CD14-positive monocyte (primary cell): ENCODE data around the gene GRIK4. TPM values are rescaled to one million over a fixed set of nuclear protein-coding genes. Genes with fewer than 3 reads are reported as not detected.

Source experiments
- DNase-seq, 3 donors: peaks; one replicate each; pipeline ENCODE4 v3.0.0-alpha.2; 2011 to 2022
- H2AFZ ChIP-seq: 2 replicates; pipeline ENCODE4 v1.6.0; 2012; ENCODE audit warnings: mild to moderate bottlenecking, low read depth, low read length, inconsistent platforms; ENCODE audit not compliant: insufficient read depth, poor library complexity, severe bottlenecking
- H3K27ac ChIP-seq, 2 donors: 1 replicate in 1 of 2; 2 replicates in 1 of 2; pipeline ENCODE4 v1.5.1; 2012 to 2013; ENCODE audit warnings: low read length in 2 of 2, control low read depth in 1 of 2, inconsistent platforms in 1 of 2, low read depth in 1 of 2, mild to moderate bottlenecking in 1 of 2
- H3K27me3 ChIP-seq, 2 donors: one replicate each; pipeline versions ENCODE4 v1.6.0 to v1.6.1; 2011 to 2013; ENCODE audit warnings: low read length in 2 of 2; ENCODE audit not compliant: control insufficient read depth in 2 of 2, insufficient read depth in 2 of 2
- H3K36me3 ChIP-seq, 2 donors: replicated peaks in 1 of 2; 1 replicate in 1 of 2; 2 replicates in 1 of 2; pipeline versions ENCODE4 v1.5.1 to v1.6.1; 2012 to 2013; ENCODE audit warnings: low read length in 2 of 2, control low read depth in 1 of 2, inconsistent platforms in 1 of 2, mild to moderate bottlenecking in 1 of 2; ENCODE audit not compliant: insufficient read depth in 2 of 2, control insufficient read depth in 1 of 2
- H3K4me1 ChIP-seq, 2 donors: 1 replicate in 1 of 2; 2 replicates in 1 of 2; pipeline versions ENCODE4 v1.5.1 to v1.6.1; 2012 to 2013; ENCODE audit warnings: low read length in 2 of 2, control low read depth in 1 of 2, inconsistent platforms in 1 of 2, mild to moderate bottlenecking in 1 of 2, moderate library complexity in 1 of 2; ENCODE audit not compliant: insufficient read depth in 2 of 2, control insufficient read depth in 1 of 2
- H3K4me2 ChIP-seq: replicated peaks from 2 replicates; pipeline ENCODE3; 2012; ENCODE audit warnings: low read length, moderate library complexity, mild to moderate bottlenecking; ENCODE audit not compliant: poor library complexity, severe bottlenecking; ENCODE audit errors: extremely low read depth
- H3K4me3 ChIP-seq, 3 experiments: fragments of 200-600 bp in 1 of 3; sonication (generic) in 1 of 3; replicated peaks in 1 of 3; 1 replicate in 2 of 3; 2 replicates in 1 of 3; pipeline ENCODE4 v1.5.1; 2011 to 2013; ENCODE audit warnings: low read length in 3 of 3, mild to moderate bottlenecking in 3 of 3, control low read depth in 2 of 3, low read depth in 2 of 3, inconsistent platforms in 1 of 3, moderate library complexity in 1 of 3
- H3K79me2 ChIP-seq: 2 replicates; pipeline ENCODE4 v1.6.0; 2012; ENCODE audit warnings: mild to moderate bottlenecking, control low read depth, inconsistent platforms, low read length, moderate library complexity; ENCODE audit not compliant: insufficient read depth
- H3K9ac ChIP-seq: 2 replicates; pipeline ENCODE4 v1.6.0; 2017; ENCODE audit warnings: low read length, mild to moderate bottlenecking; ENCODE audit not compliant: insufficient read depth, poor library complexity, severe bottlenecking
- H3K9me3 ChIP-seq, 2 donors: replicated peaks in 1 of 2; 1 replicate in 1 of 2; 2 replicates in 1 of 2; pipeline versions ENCODE4 v1.5.1 to v1.6.1; 2012 to 2013; ENCODE audit warnings: low read length in 2 of 2, control low read depth in 1 of 2; ENCODE audit not compliant: control insufficient read depth in 1 of 2, insufficient read depth in 1 of 2
- H4K20me1 ChIP-seq: 2 replicates; pipeline ENCODE4 v1.6.0; 2012; ENCODE audit warnings: mild to moderate bottlenecking, low read length, control low read depth, moderate library complexity; ENCODE audit not compliant: insufficient read depth
- H3K27ac Mint-ChIP-seq, 7 donors: one replicate each; pipeline ENCODE4 v1.8.0; 2020; ENCODE audit warnings: mild to moderate bottlenecking in 7 of 7, mixed read lengths in 7 of 7, moderate library complexity in 6 of 7, inconsistent platforms in 2 of 7
- H3K27me3 Mint-ChIP-seq, 3 donors: one replicate each; pipeline ENCODE4 v1.8.0; 2021 to 2022; ENCODE audit warnings: low read depth in 3 of 3, mild to moderate bottlenecking in 3 of 3, mixed read lengths in 3 of 3, moderate library complexity in 3 of 3, inconsistent platforms in 1 of 3
- H3K36me3 Mint-ChIP-seq, 2 donors: one replicate each; pipeline ENCODE4 v1.8.0; 2020; ENCODE audit warnings: mixed read lengths in 2 of 2, inconsistent platforms in 1 of 2, mild to moderate bottlenecking in 1 of 2
- H3K4me1 Mint-ChIP-seq: one replicate; pipeline ENCODE4 v1.8.0; 2020; ENCODE audit warnings: mild to moderate bottlenecking, mixed read lengths
- H3K4me3 Mint-ChIP-seq, 2 donors: one replicate each; pipeline ENCODE4 v1.8.0; 2020; ENCODE audit warnings: mild to moderate bottlenecking in 2 of 2, mixed read lengths in 2 of 2, moderate library complexity in 1 of 2
- H3K9me3 Mint-ChIP-seq, 7 donors: one replicate each; pipeline ENCODE4 v1.8.0; 2020 to 2022; ENCODE audit warnings: mixed read lengths in 7 of 7, mild to moderate bottlenecking in 6 of 7, moderate library complexity in 6 of 7, inconsistent platforms in 2 of 7
- CTCF ChIP-seq: fragments of 200-600 bp; IDR thresholded peaks from one replicate; pipeline ENCODE4 v1.8.0; 2022; ENCODE audit warnings: antibody characterized with exemption, mild to moderate bottlenecking
- WGBS: methylation state at CpG from one replicate; pipeline ENCODE4 v1.1.5; 2013; ENCODE audit warnings: missing lambda C conversion rate; ENCODE audit not compliant: insufficient coverage; 5-methylcytosine and 5-hydroxymethylcytosine counted together
- intact Hi-C, 2 donors: fragments of 100-400 bp; cut with micrococcal nuclease; formaldehyde crosslinking; loops; one replicate each; pipeline versions ENCODE4 v1.15.0 to v1.15.1; 2023
- polyA plus RNA-seq, 3 donors: library from polyadenylated mRNA; depleted of rRNA in 1 of 3; unstranded in 2 of 3; stranded (reverse) in 1 of 3; fragments of 300-500 nt in 2 of 3; fragments of >200 nt in 1 of 3; fragmentation: Illumina TruSeq in 2 of 3; gene quantifications; 1 replicate in 2 of 3; 2 replicates in 1 of 3; pipeline ENCODE4 v1.2.3, GENCODE V29; 2012 to 2021

The GRIK4 gene
- polyA plus RNA-seq, 3 donors: not detected

- Histone ChIP-seq H3K9me3 (no peaks in the 10 kb centered on the region), H3K36me3 (no peaks in the 10 kb centered on the region), H3K27ac (no peak overlapping the region), H3K4me1 (no peaks in the 10 kb centered on the region), H3K4me2 (no peak overlapping the region), H3K79me2 (no peaks in the 10 kb centered on the region), H2AFZ (no peak overlapping the region), H4K20me1 (no peaks in the 10 kb centered on the region), H3K27me3 (no peaks in the 10 kb centered on the region), H3K9ac (no peak overlapping the region), H3K4me3 (no peak overlapping the region)
- Mint-ChIP-seq H3K4me3 (no peak overlapping the region), H3K27ac (no peak overlapping the region), H3K36me3 (no peaks in the 10 kb centered on the region), H3K27me3 (peaks cover 2 to 5% (median 3%) of the 10 kb centered on the region in 3 donors), H3K4me1 (no peaks in the 10 kb centered on the region), H3K9me3 (no peaks in the 10 kb centered on the region)
- no CpG with 5 or more reads among the region's 3 CpGs for WGBS
- intact Hi-C loops: no loop called here
- DNase-seq: no peak
- TF ChIP-seq CTCF: no peak
Measured at GRCh38 chr11:120858740-120859139, 347.2 kb downstream of the GRIK4 start.

- TF ChIP-seq CTCF: no peak
- Histone ChIP-seq H3K4me2 (no peak overlapping the region), H3K36me3 (no peaks in the 10 kb centered on the region), H4K20me1 (no peaks in the 10 kb centered on the region), H3K27ac (no peak overlapping the region), H3K4me1 (no peaks in the 10 kb centered on the region), H3K4me3 (no peak overlapping the region), H2AFZ (no peak overlapping the region), H3K9me3 (no peaks in the 10 kb centered on the region), H3K27me3 (no peaks in the 10 kb centered on the region), H3K79me2 (no peaks in the 10 kb centered on the region), H3K9ac (no peak overlapping the region)
- Mint-ChIP-seq H3K27me3 (peaks cover 2 to 5% (median 3%) of the 10 kb centered on the region in 3 donors), H3K9me3 (no peaks in the 10 kb centered on the region), H3K4me3 (no peak overlapping the region), H3K27ac (no peak overlapping the region), H3K4me1 (no peaks in the 10 kb centered on the region), H3K36me3 (no peaks in the 10 kb centered on the region)
- intact Hi-C loops: no loop called here
- 93% methylated on average over 6 of the region's 7 CpGs for WGBS
- no peak for DNase-seq
Measured at GRCh38 chr11:120859552-120860295, 348.2 kb downstream of the GRIK4 start.
